IMR-90 (cell line): ENCODE results near the gene WDR54.

Source experiments
- CEBPB ChIP-seq: IDR thresholded peaks from 2 replicates; pipeline ENCODE4 v1.6.1; 2012; ENCODE audit warnings: low read depth, low read length, improper control_type of control experiment
- MXI1 ChIP-seq: IDR thresholded peaks from 2 replicates; pipeline ENCODE4 v1.6.1; 2012; ENCODE audit warnings: low read depth, mild to moderate bottlenecking, low read length, moderate library complexity, borderline replicate concordance
- NFE2L2 ChIP-seq: fragments of 150-350 bp; IDR thresholded peaks from 2 replicates; pipeline ENCODE4 v1.6.1; 2016; ENCODE audit warnings: low read depth, mild to moderate bottlenecking, low read length
- POLR2A ChIP-seq: IDR thresholded peaks from 2 replicates; pipeline ENCODE4 v1.6.1; 2012; ENCODE audit warnings: mild to moderate bottlenecking, low read depth, low read length
- RAD21 ChIP-seq: IDR thresholded peaks from 2 replicates; pipeline ENCODE4 v1.6.1; 2012; ENCODE audit warnings: low read length, improper control_type of control experiment
- RCOR1 ChIP-seq: IDR thresholded peaks from 2 replicates; pipeline ENCODE4 v1.6.1; 2012; ENCODE audit warnings: mild to moderate bottlenecking, low read length, improper control_type of control experiment; ENCODE audit not compliant: insufficient replicate concordance
- RFX5 ChIP-seq: IDR thresholded peaks from 2 replicates; pipeline ENCODE4 v1.8.0; 2012; ENCODE audit warnings: low read depth, mild to moderate bottlenecking, low read length, moderate library complexity
- TF ChIP-seq, protein P1 (sequence below): conservative IDR thresholded peaks from 2 replicates; pipeline ENCODE4 v1.5.1; 2012; ENCODE audit warnings: mild to moderate bottlenecking, low read depth, low read length, improper control_type of control experiment
- TF ChIP-seq, protein P2 (sequence below): fragments of 150-350 bp; IDR thresholded peaks from 2 replicates; pipeline ENCODE4 v1.6.1; 2017; ENCODE audit warnings: mild to moderate bottlenecking, antibody characterized with exemption, low read length, low read depth

- TF ChIP-seq, protein P1, sequence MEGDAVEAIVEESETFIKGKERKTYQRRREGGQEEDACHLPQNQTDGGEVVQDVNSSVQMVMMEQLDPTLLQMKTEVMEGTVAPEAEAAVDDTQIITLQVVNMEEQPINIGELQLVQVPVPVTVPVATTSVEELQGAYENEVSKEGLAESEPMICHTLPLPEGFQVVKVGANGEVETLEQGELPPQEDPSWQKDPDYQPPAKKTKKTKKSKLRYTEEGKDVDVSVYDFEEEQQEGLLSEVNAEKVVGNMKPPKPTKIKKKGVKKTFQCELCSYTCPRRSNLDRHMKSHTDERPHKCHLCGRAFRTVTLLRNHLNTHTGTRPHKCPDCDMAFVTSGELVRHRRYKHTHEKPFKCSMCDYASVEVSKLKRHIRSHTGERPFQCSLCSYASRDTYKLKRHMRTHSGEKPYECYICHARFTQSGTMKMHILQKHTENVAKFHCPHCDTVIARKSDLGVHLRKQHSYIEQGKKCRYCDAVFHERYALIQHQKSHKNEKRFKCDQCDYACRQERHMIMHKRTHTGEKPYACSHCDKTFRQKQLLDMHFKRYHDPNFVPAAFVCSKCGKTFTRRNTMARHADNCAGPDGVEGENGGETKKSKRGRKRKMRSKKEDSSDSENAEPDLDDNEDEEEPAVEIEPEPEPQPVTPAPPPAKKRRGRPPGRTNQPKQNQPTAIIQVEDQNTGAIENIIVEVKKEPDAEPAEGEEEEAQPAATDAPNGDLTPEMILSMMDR: no peak
- TF ChIP-seq POLR2A: no peak
- TF ChIP-seq, protein P2, sequence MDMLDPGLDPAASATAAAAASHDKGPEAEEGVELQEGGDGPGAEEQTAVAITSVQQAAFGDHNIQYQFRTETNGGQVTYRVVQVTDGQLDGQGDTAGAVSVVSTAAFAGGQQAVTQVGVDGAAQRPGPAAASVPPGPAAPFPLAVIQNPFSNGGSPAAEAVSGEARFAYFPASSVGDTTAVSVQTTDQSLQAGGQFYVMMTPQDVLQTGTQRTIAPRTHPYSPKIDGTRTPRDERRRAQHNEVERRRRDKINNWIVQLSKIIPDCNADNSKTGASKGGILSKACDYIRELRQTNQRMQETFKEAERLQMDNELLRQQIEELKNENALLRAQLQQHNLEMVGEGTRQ: no peak
- TF ChIP-seq RCOR1: no peak
- no peak for TF ChIP-seq RFX5
- no peak for TF ChIP-seq MXI1
- TF ChIP-seq NFE2L2: no peak
- TF ChIP-seq CEBPB: no peak
- no peak for TF ChIP-seq RAD21
Measured at GRCh38 chr2:74373985-74374384, 47.5 kb upstream of the WDR54 start.
